ENCODE results near the gene CFAP157.
"Not testable (repeated sequence)": the region's sequence is repeated elsewhere in the genome, so short reads cannot be mapped to it uniquely, and the experiment has no call there.

Gene CFAP157

GRCh38 chr9:127735530-127736185, 28.9 kb downstream of the CFAP157 start:
- no peak for DNase-seq (ENCODE audit: low spot score)

GRCh38 chr9:127738666-127739065, 31.9 kb downstream of the CFAP157 start:
- DNase-seq (ENCODE audit: low spot score) = no peak

- no peak for DNase-seq (ENCODE audit: low spot score)
These were observed 33.0 kb downstream of the CFAP157 start for GRCh38 chr9:127739614-127740330.

GRCh38 chr9:127741831-127742434, 35.1 kb downstream of the CFAP157 start:
- no peak for DNase-seq (ENCODE audit: low spot score)

- DNase-seq (ENCODE audit: low spot score) = no peak
These were observed 35.8 kb downstream of the CFAP157 start for GRCh38 chr9:127742435-127743088.

- no peak for DNase-seq (ENCODE audit: low spot score)
These were observed 37.8 kb downstream of the CFAP157 start for GRCh38 chr9:127744398-127745110.

GRCh38 chr9:127746959-127747569, 40.3 kb downstream of the CFAP157 start:
- DNase-seq (ENCODE audit: low spot score) = no peak

- DNase-seq (ENCODE audit: low spot score) = no peak
These were observed 42.5 kb downstream of the CFAP157 start for GRCh38 chr9:127749090-127749787.

- DNase-seq (ENCODE audit: low spot score) = peak; percentile 21
These were observed 44.7 kb downstream of the CFAP157 start for GRCh38 chr9:127751269-127752054.

GRCh38 chr9:127753148-127753547, 46.4 kb downstream of the CFAP157 start:
- no peak for DNase-seq (ENCODE audit: low spot score)

GRCh38 chr9:127753622-127754021, 46.8 kb downstream of the CFAP157 start:
- DNase-seq (ENCODE audit: low spot score) = no peak

GRCh38 chr9:127754099-127755060, 47.6 kb downstream of the CFAP157 start:
- no peak for DNase-seq (ENCODE audit: low spot score)

- no peak for DNase-seq (ENCODE audit: low spot score)
These were observed 48.6 kb downstream of the CFAP157 start for GRCh38 chr9:127755061-127756060.

- DNase-seq (ENCODE audit: low spot score) = no peak
These were observed 49.4 kb downstream of the CFAP157 start for GRCh38 chr9:127756233-127756632.

- DNase-seq (ENCODE audit: low spot score) = not testable (repeated sequence)
These were observed 50.0 kb downstream of the CFAP157 start for GRCh38 chr9:127756776-127757175.

- no peak for DNase-seq (ENCODE audit: low spot score)
These were observed 52.1 kb downstream of the CFAP157 start for GRCh38 chr9:127758843-127759242.

GRCh38 chr9:127761061-127761460, 54.3 kb downstream of the CFAP157 start:
- no peak for DNase-seq (ENCODE audit: low spot score)

- DNase-seq (ENCODE audit: low spot score) = no peak
These were observed 54.7 kb downstream of the CFAP157 start for GRCh38 chr9:127761491-127761956.
